HAP-1 (cell line): Measurements from ENCODE around the gene ERBB2.
"Not testable (repeated sequence)": the region's sequence is repeated elsewhere in the genome, so short reads cannot be mapped to it uniquely, and the experiment has no call there.

ENCODE experiments used
- DNase-seq, 2 experiments: peaks; one replicate each; pipeline ENCODE4 v3.0.0-alpha.2; 2016 to 2020; ENCODE audit warnings: low spot score in 2 of 2
- H3K27me3 ChIP-seq: fragments of 250-450 bp; sonication (Bioruptor Pico); 2 replicates; pipeline ENCODE4 v1.5.1; 2020; ENCODE audit warnings: low read depth, mild to moderate bottlenecking, moderate library complexity
- H3K36me3 ChIP-seq: fragments of 250-450 bp; sonication (Bioruptor Pico); replicated peaks from 2 replicates; pipeline ENCODE4 v1.5.1; 2020; ENCODE audit warnings: mild to moderate bottlenecking
- H3K4me1 ChIP-seq: fragments of 250-450 bp; sonication (Bioruptor Pico); 2 replicates; pipeline ENCODE4 v1.5.1; 2020; ENCODE audit warnings: mild to moderate bottlenecking
- H3K4me3 ChIP-seq: fragments of 250-450 bp; sonication (Bioruptor Pico); 2 replicates; pipeline ENCODE4 v1.5.1; 2020; ENCODE audit warnings: mild to moderate bottlenecking, moderate library complexity
- H3K9me3 ChIP-seq: fragments of 250-450 bp; sonication (Bioruptor Pico); 2 replicates; pipeline ENCODE4 v1.5.1; 2020; ENCODE audit warnings: mild to moderate bottlenecking, moderate library complexity
- in situ Hi-C: fragments of 300-500 bp; cut with MboI; formaldehyde crosslinking; loops from 3 replicates; pipeline ENCODE4 v1.14.3; 2020; ENCODE audit warnings: low sequenced_read_pairs, inconsistent platforms, mixed read lengths

The ERBB2 gene

GRCh38 chr17:39709998-39710964 is 10.4 kb downstream of the ERBB2 start:
- Histone ChIP-seq H3K4me3 (no peak overlapping the region), H3K9me3 (no peaks in the 10 kb centered on the region), H3K27me3 (no peaks in the 10 kb centered on the region), H3K36me3 (no peaks in the 10 kb centered on the region), H3K4me1 (no peaks in the 10 kb centered on the region)
- in situ Hi-C loops, result no loop called here
- no peak for DNase-seq

- H3K36me3 ChIP-seq, H3K27me3 ChIP-seq, DNase-seq, H3K9me3 ChIP-seq, H3K4me1 ChIP-seq, in situ Hi-C loops, H3K4me3 ChIP-seq: not testable (repeated sequence)
Measured at GRCh38 chr17:39711071-39711470, 11.2 kb downstream of the ERBB2 start.

GRCh38 chr17:39711851-39712250 is 12.0 kb downstream of the ERBB2 start:
- DNase-seq, result no peak
- no peaks in the 10 kb centered on the region for H3K4me1 ChIP-seq
- H3K27me3 ChIP-seq, result no peaks in the 10 kb centered on the region
- H3K36me3 ChIP-seq, result no peaks in the 10 kb centered on the region
- no peak overlapping the region for H3K4me3 ChIP-seq
- no peaks in the 10 kb centered on the region for H3K9me3 ChIP-seq
- in situ Hi-C loops, result no loop called here

GRCh38 chr17:39714234-39714633 is 14.4 kb downstream of the ERBB2 start:
- Histone ChIP-seq H3K36me3 (no peaks in the 10 kb centered on the region), H3K27me3 (no peaks in the 10 kb centered on the region), H3K4me3 (no peak overlapping the region), H3K4me1 (no peaks in the 10 kb centered on the region), H3K9me3 (no peaks in the 10 kb centered on the region)
- in situ Hi-C loops, result no loop called here
- no peak for DNase-seq

- Histone ChIP-seq H3K36me3 (no peaks in the 10 kb centered on the region), H3K27me3 (no peaks in the 10 kb centered on the region), H3K4me1 (no peaks in the 10 kb centered on the region), H3K4me3 (no peak overlapping the region), H3K9me3 (no peaks in the 10 kb centered on the region)
- in situ Hi-C loops, result no loop called here
- no peak for DNase-seq
Measured at GRCh38 chr17:39715375-39716072, 15.7 kb downstream of the ERBB2 start.

- in situ Hi-C loops, result no loop called here
- Histone ChIP-seq H3K9me3 (no peaks in the 10 kb centered on the region), H3K27me3 (no peaks in the 10 kb centered on the region), H3K4me3 (no peak overlapping the region), H3K36me3 (no peaks in the 10 kb centered on the region), H3K4me1 (no peaks in the 10 kb centered on the region)
- no peak for DNase-seq
Measured at GRCh38 chr17:39716073-39716818, 16.4 kb downstream of the ERBB2 start.

GRCh38 chr17:39716879-39717536 is 17.1 kb downstream of the ERBB2 start:
- H3K36me3 ChIP-seq, result no peaks in the 10 kb centered on the region
- in situ Hi-C loops, result no loop called here
- H3K4me3 ChIP-seq, result no peak overlapping the region
- no peaks in the 10 kb centered on the region for H3K27me3 ChIP-seq
- H3K9me3 ChIP-seq, result no peaks in the 10 kb centered on the region
- no peaks in the 10 kb centered on the region for H3K4me1 ChIP-seq
- DNase-seq, result no peak

GRCh38 chr17:39717660-39718059 is 17.8 kb downstream of the ERBB2 start:
- no peak for DNase-seq
- in situ Hi-C loops, result no loop called here
- Histone ChIP-seq H3K4me1 (no peaks in the 10 kb centered on the region), H3K36me3 (no peaks in the 10 kb centered on the region), H3K4me3 (no peak overlapping the region), H3K27me3 (no peaks in the 10 kb centered on the region), H3K9me3 (no peaks in the 10 kb centered on the region)

GRCh38 chr17:39719563-39720355 is 19.9 kb downstream of the ERBB2 start:
- no peaks in the 10 kb centered on the region for H3K36me3 ChIP-seq
- no peaks in the 10 kb centered on the region for H3K27me3 ChIP-seq
- in situ Hi-C loops, result no loop called here
- no peaks in the 10 kb centered on the region for H3K9me3 ChIP-seq
- H3K4me3 ChIP-seq, result no peak overlapping the region
- DNase-seq, result no peak
- no peaks in the 10 kb centered on the region for H3K4me1 ChIP-seq

GRCh38 chr17:39722104-39722503 is 22.2 kb downstream of the ERBB2 start:
- DNase-seq, result no peak
- Histone ChIP-seq H3K36me3 (no peaks in the 10 kb centered on the region), H3K4me3 (no peak overlapping the region), H3K4me1 (no peaks in the 10 kb centered on the region), H3K27me3 (no peaks in the 10 kb centered on the region), H3K9me3 (no peaks in the 10 kb centered on the region)
- in situ Hi-C loops, result no loop called here

- Histone ChIP-seq H3K36me3 (peaks cover 4% of the 10 kb centered on the region; the same call in 1 of the 2 replicates), H3K4me1 (no peaks in the 10 kb centered on the region), H3K27me3 (no peaks in the 10 kb centered on the region), H3K4me3 (no peak overlapping the region), H3K9me3 (no peaks in the 10 kb centered on the region)
- in situ Hi-C loops, result no loop called here
- peak in 1 of 2 experiments; percentile 56 for DNase-seq
Measured at GRCh38 chr17:39722965-39723848, 23.3 kb downstream of the ERBB2 start.

GRCh38 chr17:39724731-39725130 is 24.9 kb downstream of the ERBB2 start:
- Histone ChIP-seq H3K36me3 (peaks cover 11% of the 10 kb centered on the region), H3K27me3 (no peaks in the 10 kb centered on the region), H3K4me1 (peaks cover 5% of the 10 kb centered on the region; the same call in 1 of the 2 replicates), H3K4me3 (no peak overlapping the region), H3K9me3 (no peaks in the 10 kb centered on the region)
- in situ Hi-C loops, result no loop called here
- no peak for DNase-seq
